GM12878 (cell line): Measurements from ENCODE around the gene MOB2. TPM values are rescaled to one million over a fixed set of nuclear protein-coding genes. Genes with fewer than 3 reads are reported as not detected.

Experiments used
- CBX5 ChIP-seq: sonication (generic); IDR thresholded peaks from 2 replicates; pipeline ENCODE4 v1.6.1; 2016; ENCODE audit warnings: low read depth, moderate library complexity, mild to moderate bottlenecking, inconsistent platforms
- CREB1 ChIP-seq: IDR thresholded peaks from 2 replicates; pipeline ENCODE4 v1.6.1; 2012; ENCODE audit warnings: low read depth, mild to moderate bottlenecking, inconsistent platforms
- MYB ChIP-seq: fragments of 150-350 bp; IDR thresholded peaks from 2 replicates; pipeline ENCODE4 v1.6.1; 2014; ENCODE audit warnings: mild to moderate bottlenecking, low read depth, low read length, borderline replicate concordance
- NR2F1 ChIP-seq: fragments of 450-650 bp; conservative IDR thresholded peaks from 2 replicates; pipeline ENCODE4 v1.6.1; 2017; ENCODE audit warnings: mild to moderate bottlenecking
- PML ChIP-seq: IDR thresholded peaks from 2 replicates; pipeline ENCODE4 v1.6.1; 2012; ENCODE audit warnings: low read length, inconsistent platforms
- SRF ChIP-seq, 2 experiments: IDR thresholded peaks; 2 replicates each; pipeline ENCODE4 v1.6.1; 2011; ENCODE audit warnings: low read depth in 2 of 2, low read length in 2 of 2, mild to moderate bottlenecking in 1 of 2, moderate library complexity in 1 of 2
- TAF1 ChIP-seq: IDR thresholded peaks from 2 replicates; pipeline ENCODE4 v1.6.1; 2011; ENCODE audit warnings: mild to moderate bottlenecking, low read depth, low read length, borderline replicate concordance
- TCF12 ChIP-seq: IDR thresholded peaks from 2 replicates; pipeline ENCODE4 v1.6.1; 2011; ENCODE audit warnings: low read depth, mild to moderate bottlenecking, low read length
- polyA plus RNA-seq, 11 experiments: library from polyadenylated mRNA; depleted of rRNA in 4 of 11; unstranded in 6 of 11; stranded (reverse) in 5 of 11; fragments of >200 nt; fragmentation: Nextera tagmentation in 4 of 11; fragmentation: Illumina TruSeq in 1 of 11; extraction: Ambion mirVana in 4 of 11; extraction: Trizol in 1 of 11; gene quantifications; 1 replicate in 1 of 11; 2 replicates in 10 of 11; pipeline versions ENCODE4 v1.2.1 to v1.2.3, GENCODE V29; 2011 to 2016; ENCODE audit warnings: inconsistent platforms in 2 of 11, missing spikeins in 2 of 11, low read depth in 1 of 11
- total RNA-seq, 4 experiments: library from RNA; depleted of rRNA in 3 of 4; stranded (reverse); fragments of >200 nt in 3 of 4; fragmentation: Illumina TruSeq in 1 of 4; extraction: Trizol in 1 of 4; gene quantifications; 2 replicates each; pipeline versions ENCODE4 v1.2.1 to v1.2.3, GENCODE V29; 2013 to 2021
- TF ChIP-seq, protein P1 (sequence below): fragments of 150-350 bp; IDR thresholded peaks from 2 replicates; pipeline ENCODE4 v1.6.1; 2014; ENCODE audit warnings: mild to moderate bottlenecking, low read depth, low read length
- TF ChIP-seq, protein P2 (sequence below): fragments of 450-650 bp; IDR thresholded peaks from 2 replicates; pipeline ENCODE4 v1.6.1; 2016; ENCODE audit warnings: mild to moderate bottlenecking, moderate library complexity, borderline replicate concordance
- TF ChIP-seq, protein P3 (sequence below): IDR thresholded peaks from 2 replicates; pipeline ENCODE4 v1.6.1; 2012; ENCODE audit warnings: low read depth, low read length, improper control_type of control experiment
- TF ChIP-seq, protein P4 (sequence below): IDR thresholded peaks from 2 replicates; pipeline ENCODE4 v1.6.1; 2012; ENCODE audit warnings: mild to moderate bottlenecking, low read depth, low read length

Gene MOB2
- total and polyA plus RNA-seq, 10 of the 15 experiments (the other 5 are each of a cell fraction or from before 2014, with no cell fraction given): 0.10 to 34.6 (median 15.5) TPM

DNA sequence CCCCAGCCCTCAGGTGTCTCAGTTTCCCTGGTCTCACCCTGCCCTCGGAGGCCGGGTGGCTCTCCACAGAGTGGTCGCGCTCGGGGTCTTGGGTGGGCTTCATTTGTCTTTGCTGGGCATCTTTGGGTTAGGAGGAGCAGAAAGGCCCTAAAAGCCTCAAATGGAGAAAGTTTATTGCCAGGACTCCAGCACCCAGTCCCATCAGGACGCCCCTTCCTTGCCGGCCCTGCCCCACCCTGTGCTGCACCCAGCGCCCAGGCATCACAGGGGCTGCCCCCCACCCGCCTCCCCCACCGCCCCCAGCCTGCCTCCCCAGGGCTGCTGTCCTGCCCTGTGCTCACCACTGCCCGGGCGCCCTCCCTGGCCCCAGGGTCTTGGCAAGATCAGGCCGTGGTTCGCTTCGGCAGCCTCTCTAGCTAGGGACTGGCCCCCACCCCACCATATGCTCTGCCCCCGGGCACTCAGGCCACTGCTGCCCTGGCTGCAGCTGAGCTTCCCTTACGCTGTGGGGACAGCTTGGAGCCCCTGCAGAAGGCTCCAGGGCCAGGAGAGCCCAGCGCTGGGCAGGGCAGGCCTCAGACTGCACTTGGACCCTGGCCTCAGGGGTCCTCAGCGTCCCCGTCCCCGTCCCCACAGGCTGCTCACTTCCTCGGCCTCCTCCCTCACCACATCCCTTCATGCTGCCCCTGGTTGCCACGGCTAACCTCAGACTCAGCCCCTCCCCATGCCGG lies 31.4 kb downstream of the MOB2 start (continued):
- TF ChIP-seq, protein P1, sequence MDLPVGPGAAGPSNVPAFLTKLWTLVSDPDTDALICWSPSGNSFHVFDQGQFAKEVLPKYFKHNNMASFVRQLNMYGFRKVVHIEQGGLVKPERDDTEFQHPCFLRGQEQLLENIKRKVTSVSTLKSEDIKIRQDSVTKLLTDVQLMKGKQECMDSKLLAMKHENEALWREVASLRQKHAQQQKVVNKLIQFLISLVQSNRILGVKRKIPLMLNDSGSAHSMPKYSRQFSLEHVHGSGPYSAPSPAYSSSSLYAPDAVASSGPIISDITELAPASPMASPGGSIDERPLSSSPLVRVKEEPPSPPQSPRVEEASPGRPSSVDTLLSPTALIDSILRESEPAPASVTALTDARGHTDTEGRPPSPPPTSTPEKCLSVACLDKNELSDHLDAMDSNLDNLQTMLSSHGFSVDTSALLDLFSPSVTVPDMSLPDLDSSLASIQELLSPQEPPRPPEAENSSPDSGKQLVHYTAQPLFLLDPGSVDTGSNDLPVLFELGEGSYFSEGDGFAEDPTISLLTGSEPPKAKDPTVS: no peak
- TF ChIP-seq PML (no peak), TAF1 (no peak), MYB (no peak), CBX5 (no peak), CREB1 (no peak), TCF12 (no peak), NR2F1 (no peak), SRF (IDR thresholded peaks at IDR 0.05; ENCODE audit: low read depth in 2 of 2, low read length in 2 of 2) (no peak)
- TF ChIP-seq, protein P2, sequence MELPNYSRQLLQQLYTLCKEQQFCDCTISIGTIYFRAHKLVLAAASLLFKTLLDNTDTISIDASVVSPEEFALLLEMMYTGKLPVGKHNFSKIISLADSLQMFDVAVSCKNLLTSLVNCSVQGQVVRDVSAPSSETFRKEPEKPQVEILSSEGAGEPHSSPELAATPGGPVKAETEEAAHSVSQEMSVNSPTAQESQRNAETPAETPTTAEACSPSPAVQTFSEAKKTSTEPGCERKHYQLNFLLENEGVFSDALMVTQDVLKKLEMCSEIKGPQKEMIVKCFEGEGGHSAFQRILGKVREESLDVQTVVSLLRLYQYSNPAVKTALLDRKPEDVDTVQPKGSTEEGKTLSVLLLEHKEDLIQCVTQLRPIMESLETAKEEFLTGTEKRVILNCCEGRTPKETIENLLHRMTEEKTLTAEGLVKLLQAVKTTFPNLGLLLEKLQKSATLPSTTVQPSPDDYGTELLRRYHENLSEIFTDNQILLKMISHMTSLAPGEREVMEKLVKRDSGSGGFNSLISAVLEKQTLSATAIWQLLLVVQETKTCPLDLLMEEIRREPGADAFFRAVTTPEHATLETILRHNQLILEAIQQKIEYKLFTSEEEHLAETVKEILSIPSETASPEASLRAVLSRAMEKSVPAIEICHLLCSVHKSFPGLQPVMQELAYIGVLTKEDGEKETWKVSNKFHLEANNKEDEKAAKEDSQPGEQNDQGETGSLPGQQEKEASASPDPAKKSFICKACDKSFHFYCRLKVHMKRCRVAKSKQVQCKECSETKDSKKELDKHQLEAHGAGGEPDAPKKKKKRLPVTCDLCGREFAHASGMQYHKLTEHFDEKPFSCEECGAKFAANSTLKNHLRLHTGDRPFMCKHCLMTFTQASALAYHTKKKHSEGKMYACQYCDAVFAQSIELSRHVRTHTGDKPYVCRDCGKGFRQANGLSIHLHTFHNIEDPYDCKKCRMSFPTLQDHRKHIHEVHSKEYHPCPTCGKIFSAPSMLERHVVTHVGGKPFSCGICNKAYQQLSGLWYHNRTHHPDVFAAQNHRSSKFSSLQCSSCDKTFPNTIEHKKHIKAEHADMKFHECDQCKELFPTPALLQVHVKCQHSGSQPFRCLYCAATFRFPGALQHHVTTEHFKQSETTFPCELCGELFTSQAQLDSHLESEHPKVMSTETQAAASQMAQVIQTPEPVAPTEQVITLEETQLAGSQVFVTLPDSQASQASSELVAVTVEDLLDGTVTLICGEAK: no peak
- TF ChIP-seq, protein P3, sequence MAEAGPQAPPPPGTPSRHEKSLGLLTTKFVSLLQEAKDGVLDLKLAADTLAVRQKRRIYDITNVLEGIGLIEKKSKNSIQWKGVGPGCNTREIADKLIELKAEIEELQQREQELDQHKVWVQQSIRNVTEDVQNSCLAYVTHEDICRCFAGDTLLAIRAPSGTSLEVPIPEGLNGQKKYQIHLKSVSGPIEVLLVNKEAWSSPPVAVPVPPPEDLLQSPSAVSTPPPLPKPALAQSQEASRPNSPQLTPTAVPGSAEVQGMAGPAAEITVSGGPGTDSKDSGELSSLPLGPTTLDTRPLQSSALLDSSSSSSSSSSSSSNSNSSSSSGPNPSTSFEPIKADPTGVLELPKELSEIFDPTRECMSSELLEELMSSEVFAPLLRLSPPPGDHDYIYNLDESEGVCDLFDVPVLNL: no peak
- TF ChIP-seq, protein P4, sequence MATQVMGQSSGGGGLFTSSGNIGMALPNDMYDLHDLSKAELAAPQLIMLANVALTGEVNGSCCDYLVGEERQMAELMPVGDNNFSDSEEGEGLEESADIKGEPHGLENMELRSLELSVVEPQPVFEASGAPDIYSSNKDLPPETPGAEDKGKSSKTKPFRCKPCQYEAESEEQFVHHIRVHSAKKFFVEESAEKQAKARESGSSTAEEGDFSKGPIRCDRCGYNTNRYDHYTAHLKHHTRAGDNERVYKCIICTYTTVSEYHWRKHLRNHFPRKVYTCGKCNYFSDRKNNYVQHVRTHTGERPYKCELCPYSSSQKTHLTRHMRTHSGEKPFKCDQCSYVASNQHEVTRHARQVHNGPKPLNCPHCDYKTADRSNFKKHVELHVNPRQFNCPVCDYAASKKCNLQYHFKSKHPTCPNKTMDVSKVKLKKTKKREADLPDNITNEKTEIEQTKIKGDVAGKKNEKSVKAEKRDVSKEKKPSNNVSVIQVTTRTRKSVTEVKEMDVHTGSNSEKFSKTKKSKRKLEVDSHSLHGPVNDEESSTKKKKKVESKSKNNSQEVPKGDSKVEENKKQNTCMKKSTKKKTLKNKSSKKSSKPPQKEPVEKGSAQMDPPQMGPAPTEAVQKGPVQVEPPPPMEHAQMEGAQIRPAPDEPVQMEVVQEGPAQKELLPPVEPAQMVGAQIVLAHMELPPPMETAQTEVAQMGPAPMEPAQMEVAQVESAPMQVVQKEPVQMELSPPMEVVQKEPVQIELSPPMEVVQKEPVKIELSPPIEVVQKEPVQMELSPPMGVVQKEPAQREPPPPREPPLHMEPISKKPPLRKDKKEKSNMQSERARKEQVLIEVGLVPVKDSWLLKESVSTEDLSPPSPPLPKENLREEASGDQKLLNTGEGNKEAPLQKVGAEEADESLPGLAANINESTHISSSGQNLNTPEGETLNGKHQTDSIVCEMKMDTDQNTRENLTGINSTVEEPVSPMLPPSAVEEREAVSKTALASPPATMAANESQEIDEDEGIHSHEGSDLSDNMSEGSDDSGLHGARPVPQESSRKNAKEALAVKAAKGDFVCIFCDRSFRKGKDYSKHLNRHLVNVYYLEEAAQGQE: no peak
